Small intestine (tissue), 7 donors: ENCODE results near the gene CXCL1. TPM values are rescaled to one million over a fixed set of nuclear protein-coding genes. Genes with fewer than 3 reads are reported as not detected.
A peak's percentile ranks its signal among the peaks of the same experiment; 100 is the strongest.

Experiments used
- DNase-seq, 2 donors: peaks; one replicate each; pipeline versions ENCODE4 v3.0.0 to v3.0.0-alpha.2; 2013
- FAIRE-seq: peaks from 2 replicates; lab custom pipeline; 2012; peaks lifted over from hg19 to GRCh38; lab: Jason Lieb, UNC
- H3K27ac ChIP-seq, 3 donors: one replicate each; pipeline ENCODE4 v1.5.1; 2013; ENCODE audit warnings: low read length in 2 of 3, mild to moderate bottlenecking in 2 of 3, control low read depth in 1 of 3, inconsistent platforms in 1 of 3, low read depth in 1 of 3, moderate library complexity in 1 of 3
- H3K27me3 ChIP-seq, 3 donors: one replicate each; pipeline ENCODE4 v1.6.1; 2013; ENCODE audit warnings: low read length in 3 of 3, inconsistent platforms in 1 of 3; ENCODE audit not compliant: control insufficient read depth in 3 of 3, insufficient read depth in 3 of 3
- H3K36me3 ChIP-seq, 3 donors: one replicate each; pipeline ENCODE4 v1.6.1; 2013; ENCODE audit warnings: low read length in 3 of 3, inconsistent platforms in 1 of 3, low read depth in 1 of 3, mild to moderate bottlenecking in 1 of 3, moderate library complexity in 1 of 3; ENCODE audit not compliant: control insufficient read depth in 3 of 3, insufficient read depth in 2 of 3
- H3K4me1 ChIP-seq, 3 donors: one replicate each; pipeline ENCODE4 v1.6.1; 2013; ENCODE audit warnings: low read length in 2 of 3, inconsistent platforms in 1 of 3, low read depth in 1 of 3, mild to moderate bottlenecking in 1 of 3, moderate library complexity in 1 of 3; ENCODE audit not compliant: control insufficient read depth in 3 of 3, insufficient read depth in 2 of 3
- H3K4me3 ChIP-seq, 3 donors: one replicate each; pipeline ENCODE4 v1.5.1; 2013; ENCODE audit warnings: low read length in 3 of 3, control low read depth in 1 of 3, inconsistent platforms in 1 of 3, low read depth in 1 of 3, mild to moderate bottlenecking in 1 of 3, moderate library complexity in 1 of 3
- H3K9me3 ChIP-seq, 2 donors: one replicate each; pipeline ENCODE4 v1.6.1; 2013; ENCODE audit warnings: low read depth in 1 of 2, low read length in 1 of 2; ENCODE audit not compliant: control insufficient read depth in 2 of 2, insufficient read depth in 1 of 2
- WGBS, 3 donors: extraction: QIAGEN DNeasy Blood & Tissue Kit; methylation state at CpG; one replicate each; pipeline ENCODE4 v1.1.7; 2013; 5-methylcytosine and 5-hydroxymethylcytosine counted together
- polyA plus RNA-seq, 4 donors: library from polyadenylated mRNA; stranded (reverse) in 3 of 4; unstranded in 1 of 4; fragments of 200-250 nt in 3 of 4; fragments of 120-200 nt in 1 of 4; gene quantifications; one replicate each; pipeline versions ENCODE4 v1.2.1 to v1.2.3, GENCODE V29; 2013
- donor health status: healthy with polysubstance abuse.
- donor health status: control.
- donor health status: control.
- donor health status: Bipolar disorder and iron deficiency.
- donor health status: healthy.

Gene CXCL1
- polyA plus RNA-seq, 4 donors = 2.9 to 13.8 (median 10.1) TPM

GRCh38 chr4:73866246-73866645 lies 2.9 kb upstream of the CXCL1 start:
- FAIRE-seq = no peak
- WGBS, 3 donors = 20 to 37% (median 25%) methylated on average over 2 of the region's 2 CpGs

GRCh38 chr4:73867783-73868182 lies 1.4 kb upstream of the CXCL1 start:
- H3K9me3 ChIP-seq = no peaks in the 10 kb centered on the region
- H3K27me3 ChIP-seq = no peaks in the 10 kb centered on the region
- H3K4me1 ChIP-seq = peaks cover 0 to 10% (median 0%) of the 10 kb centered on the region in 3 donors
- no peak for FAIRE-seq
- peak; percentile 39 to 54 for DNase-seq
- H3K4me3 ChIP-seq = no peak overlapping the region
- no peaks in the 10 kb centered on the region for H3K36me3 ChIP-seq
- WGBS, 3 donors = 13 to 49% (median 17%) methylated on average over 3 of the region's 3 CpGs
- no peak overlapping the region for H3K27ac ChIP-seq

More at GRCh38 chr4:73866246-73866645, 2.9 kb upstream of the CXCL1 start:
- Histone ChIP-seq H3K9me3 (no peaks in the 10 kb centered on the region), H3K4me3 (no peak overlapping the region), H3K36me3 (no peaks in the 10 kb centered on the region), H3K27me3 (no peaks in the 10 kb centered on the region), H3K4me1 (peaks cover 0 to 10% (median 0%) of the 10 kb centered on the region in 3 donors), H3K27ac (no peak overlapping the region)
- peak; percentile 37 to 47 for DNase-seq

GRCh38 chr4:73868206-73869129 lies 725 bp upstream of the CXCL1 start:
- 19 to 33% (median 23%) methylated on average over 16 of the region's 16 CpGs for WGBS, 3 donors
- FAIRE-seq (no peak), DNase-seq (peak; percentile 19 to 32)
- H3K9me3 ChIP-seq = no peaks in the 10 kb centered on the region
- H3K27ac ChIP-seq = peak overlapping the region in 2 of 3 donors; percentile 57 to 74
- H3K4me1 ChIP-seq = peaks cover 0 to 10% (median 0%) of the 10 kb centered on the region in 3 donors
- H3K27me3 ChIP-seq = no peaks in the 10 kb centered on the region
- peak overlapping the region in 2 of 3 donors; percentile 48 to 73 for H3K4me3 ChIP-seq
- H3K36me3 ChIP-seq = no peaks in the 10 kb centered on the region

- Histone ChIP-seq H3K9me3 (no peaks in the 10 kb centered on the region), H3K27ac (peak overlapping the region in 2 of 3 donors; percentile 57 to 74), H3K27me3 (no peaks in the 10 kb centered on the region), H3K4me3 (peak overlapping the region in 1 of 3 donors; percentile 73), H3K4me1 (peaks cover 0 to 10% (median 0%) of the 10 kb centered on the region in 3 donors), H3K36me3 (no peaks in the 10 kb centered on the region)
- no peak for FAIRE-seq
- DNase-seq = peak in 1 of 2 donors; percentile 25
- 71 to 84% (median 79%) methylated on average over 3 of the region's 3 CpGs for WGBS, 3 donors
Observed at GRCh38 chr4:73870260-73870659, 1.1 kb downstream of the CXCL1 start.

GRCh38 chr4:73870768-73871167 lies 1.6 kb downstream of the CXCL1 start:
- Histone ChIP-seq H3K4me3 (peak overlapping the region in 1 of 3 donors; percentile 73), H3K9me3 (no peaks in the 10 kb centered on the region), H3K36me3 (no peaks in the 10 kb centered on the region), H3K27me3 (no peaks in the 10 kb centered on the region), H3K4me1 (peaks cover 0 to 10% (median 0%) of the 10 kb centered on the region in 3 donors), H3K27ac (no peak overlapping the region)
- FAIRE-seq (no peak), DNase-seq (no peak)
- WGBS, 3 donors = 87 to 98% (median 92%) methylated on average over 1 of the region's 1 CpG

GRCh38 chr4:73871511-73872310 lies 2.5 kb downstream of the CXCL1 start:
- no peak for FAIRE-seq
- DNase-seq = no peak
- Histone ChIP-seq H3K4me1 (peaks cover 0 to 6% (median 0%) of the 10 kb centered on the region in 3 donors), H3K27me3 (no peaks in the 10 kb centered on the region), H3K9me3 (no peaks in the 10 kb centered on the region), H3K4me3 (no peak overlapping the region), H3K27ac (no peak overlapping the region), H3K36me3 (no peaks in the 10 kb centered on the region)
- 75 to 91% (median 77%) methylated on average over 6 of the region's 6 CpGs for WGBS, 3 donors

- Histone ChIP-seq H3K4me3 (no peak overlapping the region), H3K36me3 (no peaks in the 10 kb centered on the region), H3K27me3 (no peaks in the 10 kb centered on the region), H3K4me1 (peaks cover 0 to 6% (median 0%) of the 10 kb centered on the region in 3 donors), H3K9me3 (no peaks in the 10 kb centered on the region), H3K27ac (peak overlapping the region in 1 of 3 donors; percentile 7)
- FAIRE-seq (no peak), DNase-seq (no peak)
- WGBS, 3 donors = 45 to 78% (median 69%) methylated on average over 2 of the region's 2 CpGs
Observed at GRCh38 chr4:73872316-73873108, 3.3 kb downstream of the CXCL1 start.
